K562 (cell line): ENCODE results near the gene MVD. TPM values are rescaled to one million over a fixed set of nuclear protein-coding genes. Genes with fewer than 3 reads are reported as not detected.

Experiments
- ATAC-seq: fragments of 200-7000 bp; cut with Tn5 transposase; 3 replicates; pipeline ENCODE4 v1.9.1; 2020; ENCODE audit warnings: moderate library complexity
- BruUV-seq: library from RNA; stranded (reverse); fragments of 400-500 nt; replicated peaks from 2 replicates; lab custom pipeline; 2021; lab: Mats Ljungman, UMichigan
- CTCF ChIA-PET: fragments of 300-600 bp; formaldehyde crosslinking; extraction: SDS; loops from one replicate; lab custom pipeline; 2021; ENCODE audit warnings: low intra/inter-chr PET ratio; lab: Yijun Ruan, JAX
- POLR2A ChIA-PET: fragments of 300-600, 350-650 bp; sonication (Branson Sonifier 250); formaldehyde crosslinking; extraction: SDS; loops from one replicate; lab custom pipeline; 2021; ENCODE audit warnings: antibody characterized with exemption, inconsistent platforms; lab: Yijun Ruan, JAX
- DNase-seq, 4 experiments: peaks; one replicate each; pipeline versions ENCODE4 v3.0.0 to v3.0.0-alpha.2; 2011 to 2018; ENCODE audit warnings: low spot score in 3 of 4, mixed read lengths in 3 of 4; ENCODE audit errors: extremely low read depth in 1 of 4
- FAIRE-seq: peaks from 2 replicates; lab custom pipeline; 2011; peaks lifted over from hg19 to GRCh38; lab: Jason Lieb, UNC
- H2AFZ ChIP-seq: 2 replicates; pipeline ENCODE4 v1.6.0; 2011; ENCODE audit warnings: low read depth, low read length, control low read depth, inconsistent platforms
- H3K27ac ChIP-seq: fragments of 200-600 bp; 3 replicates; pipeline ENCODE4 v1.8.0; 2011; ENCODE audit warnings: low read depth, mild to moderate bottlenecking, control low read depth, inconsistent platforms, low read length, moderate library complexity, mixed read lengths; ENCODE audit errors: extremely low read depth
- H3K27me3 ChIP-seq, 2 experiments: fragments of 300-600 bp in 1 of 2; 2 replicates in 1 of 2; 3 replicates in 1 of 2; pipeline versions ENCODE4 v1.6.0 to v1.8.0; 2011; ENCODE audit warnings: inconsistent platforms in 2 of 2, low read length in 2 of 2, mild to moderate bottlenecking in 1 of 2, mixed read lengths in 1 of 2, moderate library complexity in 1 of 2; ENCODE audit not compliant: control insufficient read depth in 2 of 2, insufficient read depth in 2 of 2
- H3K36me3 ChIP-seq: fragments of 300-600 bp; 3 replicates; pipeline ENCODE4 v1.8.0; 2011; ENCODE audit warnings: mild to moderate bottlenecking, low read length, inconsistent platforms; ENCODE audit not compliant: control insufficient read depth, insufficient read depth
- H3K4me1 ChIP-seq, 2 experiments: fragments of 200-600 bp in 1 of 2; replicated peaks in 1 of 2; 2 replicates in 1 of 2; 3 replicates in 1 of 2; pipeline versions ENCODE4 v1.5.1 to v1.8.0; 2011; ENCODE audit warnings: inconsistent platforms in 2 of 2, low read length in 2 of 2, mild to moderate bottlenecking in 1 of 2, mixed read lengths in 1 of 2, moderate library complexity in 1 of 2; ENCODE audit not compliant: control insufficient read depth in 2 of 2, insufficient read depth in 2 of 2
- H3K4me2 ChIP-seq: 2 replicates; pipeline ENCODE4 v1.6.1; 2011; ENCODE audit warnings: low read length, control low read depth, inconsistent platforms, mixed read lengths; ENCODE audit not compliant: insufficient read depth
- H3K4me3 ChIP-seq: fragments of 200-600 bp; sonication (generic), shearing (Covaris generic); 2 replicates; pipeline ENCODE4 v1.5.1; 2016; ENCODE audit warnings: control low read depth, inconsistent platforms
- H3K79me2 ChIP-seq: fragments of 200-600 bp; 3 replicates; pipeline ENCODE4 v1.8.0; 2011; ENCODE audit warnings: low read length, inconsistent platforms; ENCODE audit not compliant: control insufficient read depth, insufficient read depth
- H3K9ac ChIP-seq, 2 experiments: 2 replicates each; pipeline versions ENCODE4 v1.6.0 to v1.6.1; 2011; ENCODE audit warnings: low read depth in 2 of 2, low read length in 2 of 2, control low read depth in 1 of 2, inconsistent platforms in 1 of 2, mild to moderate bottlenecking in 1 of 2, mixed read lengths in 1 of 2; ENCODE audit not compliant: insufficient read depth in 1 of 2
- H3K9me1 ChIP-seq: one replicate; pipeline ENCODE4 v1.6.0; 2011; ENCODE audit warnings: inconsistent platforms, mild to moderate bottlenecking, low read length, moderate library complexity; ENCODE audit not compliant: control insufficient read depth, insufficient read depth
- H3K9me3 ChIP-seq: replicated peaks from 2 replicates; pipeline ENCODE4 v1.5.1; 2011; ENCODE audit warnings: low read depth, low read length, inconsistent platforms; ENCODE audit not compliant: control insufficient read depth, insufficient read depth
- H4K20me1 ChIP-seq: replicated peaks from 2 replicates; pipeline ENCODE4 v1.6.1; 2011; ENCODE audit warnings: low read length, inconsistent platforms, mixed read lengths; ENCODE audit not compliant: control insufficient read depth, insufficient read depth
- ADNP ChIP-seq: fragments of 200-800 bp; sonication (Bioruptor generic); IDR thresholded peaks from 2 replicates; pipeline ENCODE4 v1.6.1; 2016; ENCODE audit warnings: missing genetic modification characterization, missing compliant biosample characterization
- ATF1 ChIP-seq, 2 experiments: fragments of 450-650 bp in 1 of 2; IDR thresholded peaks; 2 replicates each; pipeline ENCODE4 v1.6.1; 2016; ENCODE audit warnings: missing compliant biosample characterization in 1 of 2, missing genetic modification characterization in 1 of 2
- BCOR ChIP-seq: fragments of 450-650 bp; IDR thresholded peaks from 2 replicates; pipeline ENCODE4 v1.6.1; 2016
- RBM25 ChIP-seq: fragments of 200-400 bp; formaldehyde crosslinking; IDR thresholded peaks from 2 replicates; pipeline ENCODE4 v1.6.1; 2018; ENCODE audit warnings: low read length, low read depth, moderate library complexity; ENCODE audit not compliant: severe bottlenecking
- ZBTB7A ChIP-seq: IDR thresholded peaks from 2 replicates; pipeline ENCODE4 v1.6.1; 2011; ENCODE audit warnings: low read depth, mild to moderate bottlenecking, low read length, moderate library complexity, borderline replicate concordance; ENCODE audit not compliant: control insufficient read depth
- ZNF551 ChIP-seq: fragments of 250-450 bp; sonication (Bioruptor Pico); IDR thresholded peaks from 2 replicates; pipeline ENCODE4 v1.5.0; 2021; ENCODE audit warnings: mild to moderate bottlenecking, moderate library complexity
- WGBS: fragments of 100-300 bp; shearing (Covaris generic); methylation state at CpG from one replicate; pipeline ENCODE4 v1.1.6; 2016; ENCODE audit warnings: low coverage, mixed read lengths; ENCODE audit not compliant: insufficient coverage; ENCODE audit errors: missing lambda C conversion rate; 5-methylcytosine and 5-hydroxymethylcytosine counted together
- in situ Hi-C: fragments of 300-500 bp; cut with MboI; formaldehyde crosslinking; loops from 4 replicates; pipeline ENCODE4 v1.15.0; 2018; ENCODE audit warnings: inconsistent platforms, mixed read lengths
- intact Hi-C: fragments of 100-400 bp; cut with micrococcal nuclease; formaldehyde crosslinking; loops from 2 replicates; pipeline ENCODE4 v1.14.2; 2022
- polyA plus RNA-seq, 8 experiments: library from polyadenylated mRNA; depleted of rRNA in 4 of 8; stranded (reverse) in 5 of 8; unstranded in 3 of 8; fragments of >200 nt; fragmentation: Nextera tagmentation in 2 of 8; fragmentation: Illumina TruSeq in 1 of 8; extraction: Ambion mirVana in 2 of 8; extraction: Trizol in 1 of 8; gene quantifications; 2 replicates each; pipeline versions ENCODE4 v1.2.1 to v1.2.3, GENCODE V29; 2011 to 2014; ENCODE audit warnings: inconsistent platforms in 1 of 8, missing spikeins in 1 of 8
- total RNA-seq, 7 experiments: library from RNA; depleted of rRNA in 6 of 7; stranded (reverse); fragments of >200 nt in 6 of 7; fragmentation: Illumina TruSeq in 2 of 7; extraction: Trizol in 2 of 7; gene quantifications; 2 replicates each; pipeline versions ENCODE4 v1.2.1 to v1.2.3, GENCODE V29; 2011 to 2021; ENCODE audit warnings: low replicate concordance in 1 of 7

MVD gene
- total and polyA plus RNA-seq, 9 of the 15 experiments (the other 6 are each of a cell fraction or from before 2014, with no cell fraction given): 12.2 to 141 (median 45.3) TPM

DNA sequence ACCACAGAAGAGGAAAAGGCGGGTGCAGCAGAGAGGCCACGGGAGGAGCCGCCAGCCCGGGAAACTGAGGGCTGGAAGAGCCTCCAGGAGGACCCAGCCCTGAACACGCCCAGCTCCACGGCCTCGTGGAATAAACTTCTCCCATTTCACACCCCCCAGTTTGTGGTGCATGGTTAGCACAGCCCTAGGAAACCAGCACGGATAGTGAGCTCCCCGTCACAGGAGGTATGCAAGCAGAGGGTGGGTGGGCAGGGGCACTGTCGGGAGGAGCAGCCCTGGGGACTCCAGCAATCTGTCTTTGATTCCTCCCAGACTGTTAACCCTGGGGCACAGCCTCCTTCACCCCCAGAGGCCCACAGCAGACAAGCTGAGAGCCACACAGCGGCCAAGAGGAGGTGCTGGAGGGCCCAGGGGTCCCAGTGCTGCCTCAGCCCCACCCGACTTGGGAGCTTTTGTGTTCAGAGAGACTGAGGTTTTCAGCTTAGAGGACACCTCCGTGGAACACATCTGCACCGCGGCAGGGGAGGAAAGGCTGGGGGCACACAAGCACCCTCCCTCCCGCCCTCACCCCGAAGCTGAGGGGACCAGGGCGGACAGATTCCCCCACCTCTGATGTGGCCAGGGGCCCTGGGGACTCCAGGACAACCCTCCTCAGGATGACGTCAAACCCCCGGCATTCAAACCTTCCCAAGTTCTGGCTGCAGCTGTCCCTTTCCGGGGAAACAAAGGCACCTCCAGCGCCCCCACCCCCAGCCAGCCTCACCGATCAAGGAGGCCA is 26.2 kb downstream of the MVD start:
- CTCF ChIA-PET: no interaction called here
- Histone ChIP-seq H3K4me1 (peaks cover 18 to 84% of the 10 kb centered on the region in 2 experiments), H3K9me3 (no peaks in the 10 kb centered on the region)

More for the DNA sequence above, 26.2 kb downstream of the MVD start:
- Histone ChIP-seq H2AFZ (no peak overlapping the region), H3K4me3 (no peak overlapping the region), H3K27me3 (peaks cover 13 to 18% of the 10 kb centered on the region in 2 experiments; a peak in 3 of 5 replicates), H3K9ac (no peak overlapping the region), H3K4me2 (no peak overlapping the region), H3K36me3 (peaks cover 17% of the 10 kb centered on the region; the same call in 1 of the 3 replicates), H3K79me2 (no peaks in the 10 kb centered on the region), H4K20me1 (peaks cover 10% of the 10 kb centered on the region; the same call in 1 of the 2 replicates), H3K9me1 (no peaks in the 10 kb centered on the region), H3K27ac (no peak overlapping the region)
- intact Hi-C loops (no loop called here), in situ Hi-C loops (no loop called here)
- POLR2A ChIA-PET: interaction anchor here (0.7 to 1.6 kb wide), 8 partner anchors 8 to 228 kb away, joined by 3 to 7 read pairs (median 3); partner anchors contain the start of gene MVD
- no TSS peak for BruUV-seq
- DNase-seq: no peak
- no peak for ATAC-seq
- WGBS: 51% methylated on average over 21 of the region's 23 CpGs
- no peak for FAIRE-seq
- TF ChIP-seq ADNP (peak; percentile 56; the same call in 1 of the 2 replicates), RBM25 (peak; percentile 59), BCOR (peak; percentile 35; the same call in 1 of the 2 replicates), ZNF551 (CRISPR knock-in tag) (no peak), ATF1 (CRISPR knock-in tag; IDR thresholded peaks at IDR 0.05) (no peak), ATF1 (tag; IDR thresholded peaks at IDR 0.05) (0 out of 2 replicates have a peak, but pooled peaks have one; percentile 10), ZBTB7A (peak; percentile 45; the same call in 1 of the 2 replicates)
- TF ChIP-seq, all 486 proteins: peak for 5
